HEK293T (cell line): ENCODE measurements around the gene IGSF3.

ENCODE experiments used
- BHLHE40 ChIP-seq: fragments of 450-650 bp; IDR thresholded peaks from 2 replicates; pipeline ENCODE4 v1.6.1; 2016; ENCODE audit warnings: mild to moderate bottlenecking, moderate library complexity, borderline replicate concordance
- FOXK2 ChIP-seq: fragments of 450-650 bp; IDR thresholded peaks from 2 replicates; pipeline ENCODE4 v1.6.1; 2016; ENCODE audit warnings: mild to moderate bottlenecking
- L3MBTL2 ChIP-seq: fragments of 450-650 bp; conservative IDR thresholded peaks from 2 replicates; pipeline ENCODE4 v1.6.1; 2016; ENCODE audit warnings: mild to moderate bottlenecking
- NFRKB ChIP-seq: fragments of 450-650 bp; IDR thresholded peaks from 2 replicates; pipeline ENCODE4 v1.6.1; 2016; ENCODE audit warnings: mild to moderate bottlenecking, moderate library complexity
- SP1 ChIP-seq: fragments of 450-650 bp; IDR thresholded peaks from 2 replicates; pipeline ENCODE4 v1.6.1; 2017

GRCh38 chr1:116528329-116529083, 139.0 kb downstream of the IGSF3 start:
- no peak for TF ChIP-seq FOXK2
- TF ChIP-seq L3MBTL2, result no peak
- no peak for TF ChIP-seq BHLHE40
- no peak for TF ChIP-seq SP1
- no peak for TF ChIP-seq NFRKB
